Endothelial cell of umbilical vein (primary cell): ENCODE data around the gene ZBTB7B. TPM values are rescaled to one million over a fixed set of nuclear protein-coding genes. Genes with fewer than 3 reads are reported as not detected.

Experiments
- BruUV-seq: library from RNA; stranded (reverse); fragments of 400-500 nt; replicated peaks from 2 replicates; lab custom pipeline; 2021; lab: Mats Ljungman, UMichigan
- CTCF ChIA-PET: fragments of 300-600, 350-600 bp; sonication (Branson Sonifier 250); formaldehyde crosslinking; loops from one replicate; lab custom pipeline; 2021; ENCODE audit warnings: antibody characterized with exemption, inconsistent platforms; lab: Charles Lee
- POLR2A ChIA-PET: fragments of 300-600, 350-600 bp; sonication (Branson Sonifier 250); formaldehyde crosslinking; loops from one replicate; lab custom pipeline; 2021; ENCODE audit warnings: antibody characterized with exemption, inconsistent platforms; lab: Charles Lee
- DNase-seq: peaks from one replicate; pipeline ENCODE4 v3.0.0-alpha.2; 2011; ENCODE audit warnings: low read depth, low spot score
- FAIRE-seq: peaks from 2 replicates; lab custom pipeline; 2011; peaks lifted over from hg19 to GRCh38; lab: Jason Lieb, UNC
- H2AFZ ChIP-seq: 2 replicates; pipeline ENCODE4 v1.6.0; 2012; ENCODE audit warnings: low read depth, low read length, control low read depth, inconsistent platforms
- H3K27ac ChIP-seq: 2 replicates; pipeline ENCODE4 v1.5.1; 2011; ENCODE audit warnings: low read depth, mild to moderate bottlenecking, control low read depth, low read length, moderate library complexity; ENCODE audit not compliant: insufficient read depth
- H3K27me3 ChIP-seq, 2 experiments: 2 replicates each; pipeline versions ENCODE4 v1.6.0 to v1.6.1; 2011; ENCODE audit warnings: low read length in 2 of 2, mixed read lengths in 1 of 2; ENCODE audit not compliant: control insufficient read depth in 2 of 2, insufficient read depth in 2 of 2
- H3K36me3 ChIP-seq, 2 experiments: 2 replicates in 1 of 2; 3 replicates in 1 of 2; pipeline ENCODE4 v1.5.1; 2011; ENCODE audit warnings: low read length in 2 of 2, mild to moderate bottlenecking in 1 of 2, moderate library complexity in 1 of 2; ENCODE audit not compliant: control insufficient read depth in 2 of 2, insufficient read depth in 2 of 2; ENCODE audit errors: extremely low read depth in 1 of 2
- H3K4me1 ChIP-seq: 3 replicates; pipeline ENCODE4 v1.5.1; 2011; ENCODE audit warnings: mild to moderate bottlenecking, low read length; ENCODE audit not compliant: control insufficient read depth, insufficient read depth; ENCODE audit errors: extremely low read depth
- H3K4me2 ChIP-seq: 2 replicates; pipeline ENCODE4 v1.6.1; 2011; ENCODE audit warnings: low read length, control low read depth, mixed read lengths; ENCODE audit not compliant: insufficient read depth
- H3K4me3 ChIP-seq, 3 experiments: fragments of 200-600 bp in 1 of 3; sonication (generic), shearing (Covaris generic) in 1 of 3; replicated peaks in 1 of 3; 2 replicates each; pipeline ENCODE4 v1.5.1; 2011 to 2016; ENCODE audit warnings: control low read depth in 3 of 3, low read length in 3 of 3, mild to moderate bottlenecking in 2 of 3, inconsistent platforms in 1 of 3, low read depth in 1 of 3, moderate library complexity in 1 of 3; ENCODE audit not compliant: insufficient read depth in 1 of 3
- H3K79me2 ChIP-seq: 2 replicates; pipeline ENCODE4 v1.6.0; 2012; ENCODE audit warnings: low read length, inconsistent platforms; ENCODE audit not compliant: control insufficient read depth, insufficient read depth
- H3K9ac ChIP-seq: replicated peaks from 2 replicates; pipeline ENCODE3; 2011; ENCODE audit warnings: low read length, control low read depth; ENCODE audit not compliant: insufficient read depth; ENCODE audit errors: extremely low read depth
- H3K9me1 ChIP-seq: replicated peaks from 3 replicates; pipeline ENCODE4 v1.6.0; 2011; ENCODE audit warnings: mild to moderate bottlenecking, low read length; ENCODE audit not compliant: control insufficient read depth, insufficient read depth; ENCODE audit errors: extremely low read depth
- H3K9me3 ChIP-seq: replicated peaks from 2 replicates; pipeline ENCODE4 v1.5.1; 2012; ENCODE audit warnings: low read length, inconsistent platforms; ENCODE audit not compliant: control insufficient read depth, insufficient read depth
- H4K20me1 ChIP-seq: replicated peaks from 2 replicates; pipeline ENCODE3; 2011; ENCODE audit warnings: mild to moderate bottlenecking, low read length; ENCODE audit not compliant: control insufficient read depth, insufficient read depth; ENCODE audit errors: extremely low read depth
- EZH2 ChIP-seq: IDR thresholded peaks from 2 replicates; pipeline ENCODE4 v1.6.1; 2012; ENCODE audit warnings: borderline replicate concordance, low read depth, mild to moderate bottlenecking, moderate library complexity, low read length, inconsistent platforms; ENCODE audit not compliant: severe bottlenecking
- FOS ChIP-seq: IDR thresholded peaks from 2 replicates; pipeline ENCODE4 v1.6.1; 2011; ENCODE audit warnings: mild to moderate bottlenecking, low read length, moderate library complexity, borderline replicate concordance; ENCODE audit not compliant: insufficient read depth
- GATA2 ChIP-seq: IDR thresholded peaks from 2 replicates; pipeline ENCODE4 v1.7.0; 2011; ENCODE audit warnings: low read depth, mild to moderate bottlenecking, moderate library complexity, mixed read lengths, low read length; ENCODE audit not compliant: insufficient read length, insufficient read depth
- JUN ChIP-seq: IDR thresholded peaks from 2 replicates; pipeline ENCODE4 v1.6.1; 2011; ENCODE audit warnings: borderline replicate concordance, low read depth; ENCODE audit not compliant: insufficient read length, insufficient read depth
- MAX ChIP-seq: IDR thresholded peaks from 2 replicates; pipeline ENCODE4 v1.6.1; 2011; ENCODE audit not compliant: insufficient read depth, insufficient read length
- MYC ChIP-seq: IDR thresholded peaks from one replicate; pipeline ENCODE4 v1.6.1; 2011; ENCODE audit warnings: mild to moderate bottlenecking, low read depth, low read length
- POLR2A ChIP-seq: IDR thresholded peaks from 2 replicates; pipeline ENCODE4 v1.6.1; 2012; ENCODE audit warnings: low read depth, mild to moderate bottlenecking, control low read depth, low read length
- POLR2AphosphoS5 ChIP-seq: IDR thresholded peaks from 2 replicates; pipeline ENCODE4 v1.6.1; 2012; ENCODE audit warnings: low read depth, mild to moderate bottlenecking, control low read depth, low read length, moderate library complexity; ENCODE audit not compliant: insufficient read depth
- dilution Hi-C: fragments of 300-500 bp; cut with MboI; formaldehyde crosslinking; loops from one replicate; pipeline ENCODE4 v1.15.0; 2019; ENCODE audit warnings: low sequenced_read_pairs; ENCODE audit not compliant: extremely low pct_ligation_motif_present
- intact Hi-C: fragments of 100-400 bp; cut with micrococcal nuclease; formaldehyde crosslinking; loops from one replicate; pipeline ENCODE4 v1.10.0; 2022
- polyA plus RNA-seq, 4 experiments: library from polyadenylated mRNA; depleted of rRNA in 3 of 4; stranded (reverse) in 3 of 4; unstranded in 1 of 4; fragments of >200 nt; gene quantifications; 2 replicates each; pipeline versions ENCODE4 v1.2.1 to v1.2.3, GENCODE V29; 2011 to 2012; ENCODE audit warnings: missing spikeins in 1 of 4
- total RNA-seq: library from RNA; stranded (reverse); gene quantifications from 2 replicates; pipeline ENCODE4 v1.2.3, GENCODE V29; 2021
- TF ChIP-seq, protein P1 (sequence below), 2 donors: IDR thresholded peaks; 1 replicate in 1 of 2; 2 replicates in 1 of 2; pipeline ENCODE4 v1.5.1; 2011; ENCODE audit warnings: low read length in 2 of 2, mild to moderate bottlenecking in 2 of 2, moderate library complexity in 2 of 2, control low read depth in 1 of 2, inconsistent platforms in 1 of 2, low read depth in 1 of 2; ENCODE audit not compliant: insufficient read depth in 1 of 2; ENCODE audit errors: extremely low read depth in 1 of 2

ZBTB7B gene
- total and polyA plus RNA-seq, 2 donors (not counting 3 experiments of a cell fraction or from before 2014, with no cell fraction given): 20.0 to 26.2 TPM

GRCh38 chr1:155014709-155015508 lies 12.3 kb downstream of the ZBTB7B start:
- no peak overlapping the region for H3K9ac ChIP-seq
- CTCF ChIA-PET: interaction anchor here (0.6 to 6.4 kb wide), 10 partner anchors 9 to 71 kb away, joined by 3 to 87 read pairs (median 3); partner anchors contain the start of genes ADAM15, LENEP, PYGO2 and ZBTB7B
- intact Hi-C loops: loop anchor here (5.0 kb wide), 1 partner anchor 458 kb away; the partner anchor contains the start of gene UBE2Q1

More at GRCh38 chr1:155014709-155015508, 12.3 kb downstream of the ZBTB7B start:
- Histone ChIP-seq H3K27ac (no peak overlapping the region), H3K36me3 (peaks cover 0 to 19% of the 10 kb centered on the region in 2 experiments), H3K4me3 (no peak overlapping the region), H3K4me1 (peaks cover 9% of the 10 kb centered on the region), H3K79me2 (no peaks in the 10 kb centered on the region), H3K9me1 (no peaks in the 10 kb centered on the region), H3K4me2 (no peak overlapping the region), H3K27me3 (no peaks in the 10 kb centered on the region), H2AFZ (no peak overlapping the region), H4K20me1 (no peaks in the 10 kb centered on the region), H3K9me3 (no peaks in the 10 kb centered on the region)
- dilution Hi-C loops: no loop called here
- DNase-seq (no peak), FAIRE-seq (no peak)
- POLR2A ChIA-PET: no interaction called here
- TF ChIP-seq, protein P1, sequence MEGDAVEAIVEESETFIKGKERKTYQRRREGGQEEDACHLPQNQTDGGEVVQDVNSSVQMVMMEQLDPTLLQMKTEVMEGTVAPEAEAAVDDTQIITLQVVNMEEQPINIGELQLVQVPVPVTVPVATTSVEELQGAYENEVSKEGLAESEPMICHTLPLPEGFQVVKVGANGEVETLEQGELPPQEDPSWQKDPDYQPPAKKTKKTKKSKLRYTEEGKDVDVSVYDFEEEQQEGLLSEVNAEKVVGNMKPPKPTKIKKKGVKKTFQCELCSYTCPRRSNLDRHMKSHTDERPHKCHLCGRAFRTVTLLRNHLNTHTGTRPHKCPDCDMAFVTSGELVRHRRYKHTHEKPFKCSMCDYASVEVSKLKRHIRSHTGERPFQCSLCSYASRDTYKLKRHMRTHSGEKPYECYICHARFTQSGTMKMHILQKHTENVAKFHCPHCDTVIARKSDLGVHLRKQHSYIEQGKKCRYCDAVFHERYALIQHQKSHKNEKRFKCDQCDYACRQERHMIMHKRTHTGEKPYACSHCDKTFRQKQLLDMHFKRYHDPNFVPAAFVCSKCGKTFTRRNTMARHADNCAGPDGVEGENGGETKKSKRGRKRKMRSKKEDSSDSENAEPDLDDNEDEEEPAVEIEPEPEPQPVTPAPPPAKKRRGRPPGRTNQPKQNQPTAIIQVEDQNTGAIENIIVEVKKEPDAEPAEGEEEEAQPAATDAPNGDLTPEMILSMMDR (IDR thresholded peaks at IDR 0.05; ENCODE audit: extremely low read depth in 1 of 2, insufficient read depth in 1 of 2, low read depth in 1 of 2, low read length in 2 of 2): no peak
- no peak for TF ChIP-seq GATA2
- no peak for TF ChIP-seq EZH2
- no peak for TF ChIP-seq POLR2A
- no peak for TF ChIP-seq MAX
- TF ChIP-seq JUN: no peak
- TF ChIP-seq MYC: no peak
- no peak for TF ChIP-seq FOS
- no peak for TF ChIP-seq POLR2AphosphoS5
- no TSS peak for BruUV-seq
